HUES6 (cell line): ENCODE measurements around the gene SDHB.

Source experiments
- H3K27ac ChIP-seq: 2 replicates; pipeline ENCODE4 v1.7.0; 2013; ENCODE audit warnings: low read depth, mild to moderate bottlenecking, low read length, inconsistent platforms
- H3K27me3 ChIP-seq: 2 replicates; pipeline ENCODE4 v1.6.1; 2013; ENCODE audit warnings: low read length; ENCODE audit not compliant: control insufficient read depth, insufficient read depth
- H3K36me3 ChIP-seq: 2 replicates; pipeline ENCODE4 v1.6.1; 2013; ENCODE audit warnings: low read length; ENCODE audit not compliant: control insufficient read depth, insufficient read depth
- H3K4me1 ChIP-seq: 2 replicates; pipeline ENCODE4 v1.6.1; 2013; ENCODE audit warnings: low read length; ENCODE audit not compliant: control insufficient read depth, insufficient read depth
- H3K4me3 ChIP-seq: 2 replicates; pipeline ENCODE4 v1.5.1; 2013; ENCODE audit warnings: low read depth, low read length
- H3K9ac ChIP-seq: one replicate; pipeline ENCODE4 v1.6.1; 2013; ENCODE audit warnings: mild to moderate bottlenecking, low read length
- H3K9me3 ChIP-seq: 2 replicates; pipeline ENCODE4 v1.6.1; 2013; ENCODE audit warnings: low read depth, low read length; ENCODE audit not compliant: control insufficient read depth, insufficient read depth

SDHB gene

DNA sequence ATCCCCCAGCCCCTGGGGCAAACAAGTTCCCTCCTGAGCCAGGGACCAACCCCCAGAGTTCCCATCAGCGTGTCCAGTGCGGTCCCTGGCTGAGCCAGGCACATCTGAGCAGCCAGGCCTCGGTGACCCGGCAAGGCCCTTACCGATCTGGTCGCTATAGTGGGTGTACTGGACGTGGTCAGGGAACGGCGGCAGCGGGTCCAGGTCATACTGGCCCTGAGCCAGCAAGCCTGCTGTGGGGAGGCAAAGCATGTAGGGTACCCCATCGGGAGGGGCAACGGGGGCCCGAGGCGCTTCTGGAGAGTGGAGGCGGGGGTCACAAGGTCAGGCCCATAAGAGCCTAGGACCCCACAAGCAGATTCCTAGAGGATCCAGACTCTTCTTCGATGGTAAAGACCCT is 76.9 kb downstream of the SDHB start:
- H3K27me3 ChIP-seq = no peaks in the 10 kb centered on the region
- no peak overlapping the region for H3K4me3 ChIP-seq
- H3K9me3 ChIP-seq = no peaks in the 10 kb centered on the region
- H3K27ac ChIP-seq = no peak overlapping the region
- peaks cover 20% of the 10 kb centered on the region for H3K4me1 ChIP-seq
- H3K36me3 ChIP-seq = peaks cover 45% of the 10 kb centered on the region
- no peak overlapping the region for H3K9ac ChIP-seq

DNA sequence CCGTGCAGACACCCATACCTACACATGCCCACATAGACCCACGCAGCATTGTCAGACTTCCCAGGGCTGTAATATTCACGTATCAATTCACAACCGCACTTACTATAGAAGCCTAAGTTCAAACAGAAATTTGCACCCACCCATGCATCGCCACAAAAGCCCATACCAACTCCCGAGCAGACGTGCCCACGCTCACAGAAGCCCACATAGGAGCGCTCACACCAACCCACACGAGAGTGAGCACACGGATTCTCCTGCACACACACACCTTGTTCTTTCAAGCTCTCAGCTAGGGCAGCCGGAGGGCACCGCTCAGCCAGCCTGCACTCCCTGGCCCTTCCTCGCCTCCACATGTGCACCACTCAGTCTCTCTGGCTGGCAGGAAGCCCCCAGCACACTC is 78.0 kb downstream of the SDHB start:
- Histone ChIP-seq H3K27me3 (no peaks in the 10 kb centered on the region), H3K9me3 (no peaks in the 10 kb centered on the region), H3K36me3 (peaks cover 56% of the 10 kb centered on the region), H3K27ac (no peak overlapping the region), H3K4me3 (no peak overlapping the region), H3K4me1 (peaks cover 25% of the 10 kb centered on the region), H3K9ac (no peak overlapping the region)

DNA sequence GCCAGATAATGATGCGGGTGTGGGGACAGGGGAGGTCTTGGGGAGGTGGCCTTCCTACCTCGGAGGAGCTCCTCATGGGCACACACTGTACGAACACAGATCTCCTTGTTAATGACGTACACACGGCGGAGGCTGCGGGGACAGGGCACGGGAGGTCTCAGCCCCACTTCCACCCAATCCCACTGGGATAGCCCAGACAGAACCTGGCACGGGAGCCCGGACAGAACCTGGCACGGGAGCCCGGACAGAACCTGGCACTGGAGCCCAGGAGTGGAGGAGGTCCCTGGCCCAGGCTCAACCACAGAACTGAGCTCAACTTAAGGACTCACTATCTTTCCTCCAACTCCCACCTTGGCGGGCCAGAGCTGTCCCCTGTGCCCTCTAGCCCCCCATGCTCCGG is 78.6 kb downstream of the SDHB start:
- Histone ChIP-seq H3K36me3 (peaks cover 62% of the 10 kb centered on the region), H3K27me3 (no peaks in the 10 kb centered on the region), H3K4me1 (peaks cover 25% of the 10 kb centered on the region), H3K27ac (no peak overlapping the region), H3K9ac (no peak overlapping the region), H3K9me3 (no peaks in the 10 kb centered on the region), H3K4me3 (no peak overlapping the region)

DNA sequence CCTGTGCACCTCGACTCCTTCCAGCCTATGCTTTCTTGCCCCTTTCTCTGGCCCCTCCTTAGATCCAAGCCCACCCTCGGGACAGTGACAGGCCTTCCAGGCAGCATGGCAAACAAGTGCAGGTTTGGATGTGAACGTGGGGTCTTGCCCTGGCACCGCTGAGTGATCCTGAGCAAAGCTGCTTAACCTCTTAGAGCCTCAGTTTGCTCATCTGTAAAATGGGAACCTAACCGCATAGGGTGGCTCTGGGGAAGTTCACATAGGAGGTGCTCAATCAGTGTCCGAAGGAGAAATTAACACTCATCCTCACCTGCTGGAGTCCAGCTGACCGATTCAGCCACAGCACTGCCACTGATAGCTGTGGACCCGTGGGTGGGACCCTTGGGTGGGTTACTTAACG is 80.6 kb downstream of the SDHB start:
- Histone ChIP-seq H3K36me3 (peaks cover 73% of the 10 kb centered on the region), H3K27ac (no peak overlapping the region), H3K9me3 (no peaks in the 10 kb centered on the region), H3K4me3 (no peak overlapping the region), H3K4me1 (peaks cover 10% of the 10 kb centered on the region), H3K9ac (no peak overlapping the region), H3K27me3 (no peaks in the 10 kb centered on the region)

DNA sequence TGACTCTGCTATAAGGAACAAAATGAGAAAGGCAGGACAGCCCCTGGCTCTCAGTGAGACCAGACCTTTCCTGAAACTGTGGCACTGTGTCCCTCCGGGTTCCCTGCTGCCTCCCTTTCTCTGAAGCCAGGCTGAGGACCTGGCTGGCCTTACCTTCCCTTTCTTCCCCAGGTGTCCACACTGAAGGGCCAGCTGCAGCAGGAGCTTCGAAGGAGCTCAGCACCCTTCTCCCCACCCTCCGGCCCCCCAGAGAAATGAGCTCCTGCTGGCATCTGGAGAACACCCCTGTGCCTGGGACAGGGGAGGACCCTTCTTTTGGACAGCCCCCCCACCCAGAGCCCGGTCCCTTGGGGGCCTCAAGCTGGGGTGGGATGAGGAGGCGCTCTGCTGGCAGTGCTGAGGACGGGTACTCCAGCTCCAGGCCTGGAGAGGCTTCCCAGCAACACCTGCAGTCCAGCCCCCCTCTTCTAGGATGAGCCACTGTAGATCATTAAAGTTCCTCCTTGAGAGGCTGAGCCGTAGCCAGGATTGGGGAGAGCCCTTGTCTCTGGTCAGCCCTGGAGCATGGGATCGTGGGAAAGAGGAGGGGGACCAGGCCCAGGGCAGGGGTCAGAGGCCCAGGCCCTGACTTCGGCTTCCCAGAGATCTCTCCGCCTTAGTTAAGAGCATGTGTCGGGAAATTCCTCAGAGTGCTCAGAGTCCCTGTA is 81.5 kb downstream of the SDHB start:
- peaks cover 70% of the 10 kb centered on the region for H3K36me3 ChIP-seq
- H3K9ac ChIP-seq = no peak overlapping the region
- no peaks in the 10 kb centered on the region for H3K27me3 ChIP-seq
- no peak overlapping the region for H3K27ac ChIP-seq
- H3K4me1 ChIP-seq = peaks cover 7% of the 10 kb centered on the region
- no peaks in the 10 kb centered on the region for H3K9me3 ChIP-seq
- H3K4me3 ChIP-seq = no peak overlapping the region

DNA sequence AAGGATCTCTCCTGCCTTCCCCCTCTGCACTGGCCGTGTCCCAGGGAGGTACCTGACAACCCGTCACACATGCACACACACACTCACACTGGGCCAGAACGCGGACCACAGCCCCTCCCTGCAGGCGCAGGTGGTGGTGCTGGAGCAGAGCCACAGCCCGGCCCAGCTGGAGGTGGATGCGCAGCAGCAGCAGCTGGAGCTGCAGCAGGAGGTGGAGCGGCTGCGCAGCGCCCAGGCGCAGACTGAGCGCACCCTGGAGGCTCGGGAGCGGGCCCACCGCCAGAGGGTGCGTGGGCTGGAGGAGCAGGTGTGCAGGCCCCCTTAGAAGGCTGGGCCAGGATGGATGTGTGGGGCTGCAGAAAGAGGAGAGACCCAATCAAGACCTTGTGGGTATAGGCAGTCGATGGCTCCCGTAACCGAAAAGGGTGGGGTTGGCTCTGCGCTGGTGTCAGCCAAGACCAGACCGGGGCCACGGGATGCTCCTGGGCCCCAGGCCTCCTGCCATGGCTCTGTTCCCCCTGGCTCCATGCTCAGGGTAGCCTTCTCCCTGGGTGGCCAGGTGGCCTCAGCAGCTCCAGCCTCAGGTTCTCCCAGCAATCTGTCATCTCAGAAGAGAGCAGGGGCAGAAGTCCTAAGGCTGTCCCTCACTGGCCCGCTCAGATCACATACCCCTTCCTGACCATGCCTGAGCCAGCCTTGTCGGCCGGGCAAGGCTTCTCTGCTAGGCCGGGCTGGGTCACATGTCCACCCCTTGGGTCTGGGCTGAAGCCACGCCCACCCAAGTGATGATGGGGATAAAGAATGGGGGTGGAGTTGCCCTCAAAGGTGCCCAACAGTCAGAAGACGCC is 82.3 kb downstream of the SDHB start:
- peaks cover 7% of the 10 kb centered on the region for H3K4me1 ChIP-seq
- H3K9me3 ChIP-seq = no peaks in the 10 kb centered on the region
- H3K4me3 ChIP-seq = no peak overlapping the region
- H3K27me3 ChIP-seq = no peaks in the 10 kb centered on the region
- H3K27ac ChIP-seq = no peak overlapping the region
- H3K36me3 ChIP-seq = peaks cover 65% of the 10 kb centered on the region
- no peak overlapping the region for H3K9ac ChIP-seq

DNA sequence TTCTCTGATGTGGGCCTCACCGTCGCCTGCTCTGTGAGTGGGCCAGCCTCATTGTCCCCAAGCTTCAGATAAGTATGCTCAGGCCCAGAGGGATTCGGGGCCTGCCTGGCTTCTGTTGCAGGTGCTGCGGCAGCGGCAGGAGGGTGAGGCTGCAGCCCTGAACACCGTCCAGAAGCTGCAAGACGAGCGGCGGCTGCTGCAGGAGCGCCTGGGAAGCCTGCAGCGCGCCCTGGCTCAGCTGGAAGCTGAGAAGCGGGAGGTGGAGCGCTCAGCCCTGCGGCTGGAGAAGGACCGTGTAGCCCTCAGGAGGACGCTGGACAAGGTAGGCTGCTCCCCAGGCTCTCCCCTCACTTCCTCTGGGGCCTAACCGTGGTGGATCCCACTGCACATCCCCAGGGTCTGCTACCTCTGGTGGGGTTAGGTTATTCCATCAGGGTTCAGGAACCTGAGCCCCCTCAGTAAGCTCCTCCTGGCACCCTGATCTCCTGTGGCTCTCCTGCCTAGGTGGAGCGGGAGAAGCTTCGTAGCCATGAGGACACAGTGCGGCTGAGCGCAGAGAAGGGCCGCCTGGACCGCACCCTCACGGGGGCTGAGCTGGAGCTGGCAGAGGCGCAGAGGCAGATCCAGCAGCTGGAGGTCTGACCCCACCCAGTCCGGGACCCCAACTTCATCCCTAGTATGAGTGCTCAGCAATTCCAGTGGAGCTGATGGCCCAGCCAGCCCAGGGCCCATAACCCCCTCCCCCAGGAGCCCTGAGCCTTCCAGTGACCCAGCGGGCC is 83.5 kb downstream of the SDHB start:
- H3K4me1 ChIP-seq = peaks cover 7% of the 10 kb centered on the region
- no peaks in the 10 kb centered on the region for H3K9me3 ChIP-seq
- no peak overlapping the region for H3K27ac ChIP-seq
- peaks cover 65% of the 10 kb centered on the region for H3K36me3 ChIP-seq
- H3K9ac ChIP-seq = no peak overlapping the region
- no peak overlapping the region for H3K4me3 ChIP-seq
- no peaks in the 10 kb centered on the region for H3K27me3 ChIP-seq

DNA sequence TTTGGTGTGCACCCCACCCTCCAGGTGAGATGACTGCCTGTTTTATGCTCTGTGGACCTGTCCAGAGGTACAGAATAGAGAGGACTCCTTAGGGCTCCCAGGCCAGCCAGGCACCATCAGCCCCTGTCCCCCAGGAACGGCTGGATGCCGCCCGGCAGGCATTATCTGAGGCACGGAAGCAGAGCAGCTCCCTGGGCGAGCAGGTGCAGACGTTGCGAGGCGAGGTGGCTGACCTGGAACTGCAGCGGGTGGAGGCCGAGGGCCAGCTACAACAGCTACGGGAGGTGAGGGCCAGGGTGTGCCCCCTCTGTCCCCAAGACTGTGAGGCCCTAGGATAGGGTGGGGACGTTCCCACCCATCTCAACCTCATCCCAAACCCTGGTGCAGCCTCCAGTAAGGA is 84.2 kb downstream of the SDHB start:
- H3K4me3 ChIP-seq = no peak overlapping the region
- H3K27me3 ChIP-seq = no peaks in the 10 kb centered on the region
- H3K9ac ChIP-seq = no peak overlapping the region
- peaks cover 66% of the 10 kb centered on the region for H3K36me3 ChIP-seq
- no peaks in the 10 kb centered on the region for H3K9me3 ChIP-seq
- peaks cover 7% of the 10 kb centered on the region for H3K4me1 ChIP-seq
- no peak overlapping the region for H3K27ac ChIP-seq

DNA sequence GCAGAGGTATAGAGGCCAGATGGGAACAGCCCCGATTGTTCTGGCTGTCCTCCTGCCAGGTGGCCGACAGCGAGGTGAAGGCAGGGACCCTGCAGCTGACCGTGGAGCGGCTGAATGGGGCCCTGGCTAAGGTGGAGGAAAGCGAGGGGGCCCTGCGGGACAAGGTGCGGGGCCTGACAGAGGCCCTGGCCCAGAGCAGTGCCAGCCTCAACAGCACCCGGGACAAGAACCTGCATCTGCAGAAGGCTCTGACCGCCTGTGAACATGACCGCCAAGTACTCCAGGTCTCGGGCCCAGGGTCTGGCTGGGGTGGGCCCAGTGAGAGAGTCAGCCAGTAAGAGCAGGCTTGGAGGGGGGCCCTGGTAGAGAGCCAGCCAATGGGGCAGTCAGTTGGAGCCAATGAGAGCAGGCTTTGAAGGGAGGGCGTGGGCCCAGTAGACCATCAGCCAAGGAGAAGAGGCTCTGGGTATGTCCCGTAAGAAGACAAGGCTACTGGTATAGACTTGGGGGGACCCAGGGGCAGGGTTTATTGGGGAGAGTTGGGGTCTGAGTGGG is 84.7 kb downstream of the SDHB start:
- Histone ChIP-seq H3K9me3 (no peaks in the 10 kb centered on the region), H3K36me3 (peaks cover 66% of the 10 kb centered on the region), H3K9ac (no peak overlapping the region)

More for the DNA sequence above, 84.7 kb downstream of the SDHB start:
- H3K4me1 ChIP-seq = peaks cover 7% of the 10 kb centered on the region
- H3K4me3 ChIP-seq = no peak overlapping the region
- no peaks in the 10 kb centered on the region for H3K27me3 ChIP-seq
- no peak overlapping the region for H3K27ac ChIP-seq
